HG03439 (cell line): ENCODE results near the gene SH3BP5L.

Source experiments
- ATAC-seq: cut with Tn5 transposase; IDR thresholded peaks from one replicate; pipeline ENCODE4 v1.9.1; 2021; ENCODE audit warnings: mild to moderate bottlenecking, moderate library complexity; ENCODE audit not compliant: unreplicated experiment

SH3BP5L gene

GRCh38 chr1:248783367-248783766 is 42.3 kb downstream of the SH3BP5L start:
- ATAC-seq = no peak

GRCh38 chr1:248782416-248783141 is 43.1 kb downstream of the SH3BP5L start:
- no peak for ATAC-seq

GRCh38 chr1:248779350-248779749 is 46.4 kb downstream of the SH3BP5L start:
- ATAC-seq = no peak

- ATAC-seq = no peak
Measured at GRCh38 chr1:248778906-248779305, 46.8 kb downstream of the SH3BP5L start.

- no peak for ATAC-seq
Measured at GRCh38 chr1:248776991-248777390, 48.7 kb downstream of the SH3BP5L start.

DNA sequence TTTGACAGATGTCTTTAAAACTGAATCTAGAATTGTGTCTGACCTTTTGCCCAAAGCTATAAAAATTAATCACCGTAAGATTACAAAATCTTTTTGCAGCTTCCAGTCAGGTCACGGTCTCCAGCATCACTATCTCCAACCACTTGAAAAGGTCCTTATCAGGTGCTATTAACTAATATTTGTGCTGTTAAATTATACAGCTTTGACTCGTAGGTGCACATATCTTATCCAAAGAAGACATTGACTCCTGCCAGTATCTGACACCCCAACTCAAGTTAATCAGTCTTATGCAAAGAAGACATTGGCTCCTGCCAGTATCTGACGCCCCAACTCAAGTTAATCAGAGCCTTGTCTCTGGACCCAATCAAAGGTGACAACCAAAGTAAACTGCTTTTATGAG is 50.3 kb downstream of the SH3BP5L start:
- no peak for ATAC-seq
